Midbrain (tissue), 1 donor: ENCODE measurements around the gene CELSR1.

ENCODE experiments used
- DNase-seq: peaks from one replicate; lab custom pipeline; 2025; lab: John Stamatoyannopoulos, UW

Gene CELSR1

GRCh38 chr22:46374663-46375474 is 162.6 kb downstream of the CELSR1 start:
- no peak for DNase-seq

GRCh38 chr22:46373921-46374662 is 163.3 kb downstream of the CELSR1 start:
- no peak for DNase-seq

GRCh38 chr22:46373159-46373558 is 164.3 kb downstream of the CELSR1 start:
- DNase-seq: no peak

GRCh38 chr22:46372686-46373085 is 164.7 kb downstream of the CELSR1 start:
- no peak for DNase-seq

- no peak for DNase-seq
These were observed 165.7 kb downstream of the CELSR1 start for GRCh38 chr22:46371623-46372226.

GRCh38 chr22:46370584-46371291 is 166.7 kb downstream of the CELSR1 start:
- DNase-seq: no peak

- no peak for DNase-seq
These were observed 167.5 kb downstream of the CELSR1 start for GRCh38 chr22:46369716-46370583.

- DNase-seq: no peak
These were observed 168.3 kb downstream of the CELSR1 start for GRCh38 chr22:46368871-46369715.

- DNase-seq: no peak
These were observed 169.0 kb downstream of the CELSR1 start for GRCh38 chr22:46368422-46368821.

- DNase-seq: no peak
These were observed 169.7 kb downstream of the CELSR1 start for GRCh38 chr22:46367707-46368191.

GRCh38 chr22:46366801-46367706 is 170.4 kb downstream of the CELSR1 start:
- no peak for DNase-seq

GRCh38 chr22:46366327-46366731 is 171.1 kb downstream of the CELSR1 start:
- no peak for DNase-seq

- no peak for DNase-seq
These were observed 172.2 kb downstream of the CELSR1 start for GRCh38 chr22:46365166-46365624.

- no peak for DNase-seq
These were observed 172.9 kb downstream of the CELSR1 start for GRCh38 chr22:46364341-46365165.

- no peak for DNase-seq
These were observed 173.7 kb downstream of the CELSR1 start for GRCh38 chr22:46363611-46364321.

- DNase-seq: no peak
These were observed 174.4 kb downstream of the CELSR1 start for GRCh38 chr22:46362934-46363515.
